ENCODE results near the gene CYRIA.

DNA sequence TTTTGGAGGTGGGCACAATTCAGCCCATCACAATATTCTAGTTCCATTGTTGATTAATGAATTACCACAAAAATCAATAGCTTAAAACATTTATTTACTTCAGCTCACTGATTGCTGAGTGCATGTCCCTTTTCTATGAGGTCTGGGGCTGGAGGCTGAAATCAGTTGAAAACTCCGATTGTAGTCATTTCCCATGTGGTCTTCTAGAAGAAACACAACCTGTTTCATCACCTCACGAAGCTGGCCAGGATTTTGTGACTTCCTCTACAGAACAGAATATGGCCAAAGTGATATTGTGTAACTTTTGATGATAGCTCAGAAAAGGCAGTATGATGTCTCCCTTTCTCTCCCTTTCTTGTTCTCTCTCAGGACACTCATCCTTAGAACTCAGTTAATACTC, 44.1 kb upstream of the CYRIA start:
- TF ChIP-seq CTCF (IDR thresholded peaks at IDR 0.05): no peak
- no peak for TF ChIP-seq POLR2A (IDR thresholded peaks at IDR 0.05)

Data from Peyer's patch (tissue), 4 donors.